K562 (cell line): ENCODE results near the gene TCF7. TPM values are rescaled to one million over a fixed set of nuclear protein-coding genes. Genes with fewer than 3 reads are reported as not detected.

Source experiments
- ATAC-seq: fragments of 200-7000 bp; cut with Tn5 transposase; 3 replicates; pipeline ENCODE4 v1.9.1; 2020; ENCODE audit warnings: moderate library complexity
- BruUV-seq: library from RNA; stranded (reverse); fragments of 400-500 nt; replicated peaks from 2 replicates; lab custom pipeline; 2021; lab: Mats Ljungman, UMichigan
- CTCF ChIA-PET: fragments of 300-600 bp; formaldehyde crosslinking; extraction: SDS; loops from one replicate; lab custom pipeline; 2021; ENCODE audit warnings: low intra/inter-chr PET ratio; lab: Yijun Ruan, JAX
- POLR2A ChIA-PET: fragments of 300-600, 350-650 bp; sonication (Branson Sonifier 250); formaldehyde crosslinking; extraction: SDS; loops from one replicate; lab custom pipeline; 2021; ENCODE audit warnings: antibody characterized with exemption, inconsistent platforms; lab: Yijun Ruan, JAX
- DNase-seq, 4 experiments: peaks; one replicate each; pipeline versions ENCODE4 v3.0.0 to v3.0.0-alpha.2; 2011 to 2018; ENCODE audit warnings: low spot score in 3 of 4, mixed read lengths in 3 of 4; ENCODE audit errors: extremely low read depth in 1 of 4
- FAIRE-seq: peaks from 2 replicates; lab custom pipeline; 2011; peaks lifted over from hg19 to GRCh38; lab: Jason Lieb, UNC
- H2AFZ ChIP-seq: 2 replicates; pipeline ENCODE4 v1.6.0; 2011; ENCODE audit warnings: low read depth, low read length, control low read depth, inconsistent platforms
- H3K27ac ChIP-seq: fragments of 200-600 bp; 3 replicates; pipeline ENCODE4 v1.8.0; 2011; ENCODE audit warnings: low read depth, mild to moderate bottlenecking, control low read depth, inconsistent platforms, low read length, moderate library complexity, mixed read lengths; ENCODE audit errors: extremely low read depth
- H3K27me3 ChIP-seq, 2 experiments: fragments of 300-600 bp in 1 of 2; 2 replicates in 1 of 2; 3 replicates in 1 of 2; pipeline versions ENCODE4 v1.6.0 to v1.8.0; 2011; ENCODE audit warnings: inconsistent platforms in 2 of 2, low read length in 2 of 2, mild to moderate bottlenecking in 1 of 2, mixed read lengths in 1 of 2, moderate library complexity in 1 of 2; ENCODE audit not compliant: control insufficient read depth in 2 of 2, insufficient read depth in 2 of 2
- H3K36me3 ChIP-seq: fragments of 300-600 bp; 3 replicates; pipeline ENCODE4 v1.8.0; 2011; ENCODE audit warnings: mild to moderate bottlenecking, low read length, inconsistent platforms; ENCODE audit not compliant: control insufficient read depth, insufficient read depth
- H3K4me1 ChIP-seq, 2 experiments: fragments of 200-600 bp in 1 of 2; replicated peaks in 1 of 2; 2 replicates in 1 of 2; 3 replicates in 1 of 2; pipeline versions ENCODE4 v1.5.1 to v1.8.0; 2011; ENCODE audit warnings: inconsistent platforms in 2 of 2, low read length in 2 of 2, mild to moderate bottlenecking in 1 of 2, mixed read lengths in 1 of 2, moderate library complexity in 1 of 2; ENCODE audit not compliant: control insufficient read depth in 2 of 2, insufficient read depth in 2 of 2
- H3K4me2 ChIP-seq: 2 replicates; pipeline ENCODE4 v1.6.1; 2011; ENCODE audit warnings: low read length, control low read depth, inconsistent platforms, mixed read lengths; ENCODE audit not compliant: insufficient read depth
- H3K4me3 ChIP-seq: fragments of 200-600 bp; sonication (generic), shearing (Covaris generic); 2 replicates; pipeline ENCODE4 v1.5.1; 2016; ENCODE audit warnings: control low read depth, inconsistent platforms
- H3K79me2 ChIP-seq: fragments of 200-600 bp; 3 replicates; pipeline ENCODE4 v1.8.0; 2011; ENCODE audit warnings: low read length, inconsistent platforms; ENCODE audit not compliant: control insufficient read depth, insufficient read depth
- H3K9ac ChIP-seq, 2 experiments: 2 replicates each; pipeline versions ENCODE4 v1.6.0 to v1.6.1; 2011; ENCODE audit warnings: low read depth in 2 of 2, low read length in 2 of 2, control low read depth in 1 of 2, inconsistent platforms in 1 of 2, mild to moderate bottlenecking in 1 of 2, mixed read lengths in 1 of 2; ENCODE audit not compliant: insufficient read depth in 1 of 2
- H3K9me1 ChIP-seq: one replicate; pipeline ENCODE4 v1.6.0; 2011; ENCODE audit warnings: inconsistent platforms, mild to moderate bottlenecking, low read length, moderate library complexity; ENCODE audit not compliant: control insufficient read depth, insufficient read depth
- H3K9me3 ChIP-seq: replicated peaks from 2 replicates; pipeline ENCODE4 v1.5.1; 2011; ENCODE audit warnings: low read depth, low read length, inconsistent platforms; ENCODE audit not compliant: control insufficient read depth, insufficient read depth
- H4K20me1 ChIP-seq: replicated peaks from 2 replicates; pipeline ENCODE4 v1.6.1; 2011; ENCODE audit warnings: low read length, inconsistent platforms, mixed read lengths; ENCODE audit not compliant: control insufficient read depth, insufficient read depth
- CREB3 ChIP-seq: fragments of 450-650 bp; conservative IDR thresholded peaks from 2 replicates; pipeline ENCODE4 v1.6.1; 2016; ENCODE audit warnings: missing genetic modification characterization, low read depth, mild to moderate bottlenecking, missing compliant biosample characterization, moderate library complexity
- ESRRA ChIP-seq: fragments of 450-650 bp; IDR thresholded peaks from 2 replicates; pipeline ENCODE4 v1.6.1; 2014; ENCODE audit warnings: low read depth, mild to moderate bottlenecking, moderate library complexity, borderline replicate concordance
- NFE2 ChIP-seq: IDR thresholded peaks from 2 replicates; pipeline ENCODE4 v1.6.1; 2014; ENCODE audit warnings: antibody characterized with exemption, low read depth
- SRSF1 ChIP-seq: fragments of 200-400 bp; formaldehyde crosslinking; IDR thresholded peaks from 2 replicates; pipeline ENCODE4 v1.6.1; 2017; ENCODE audit warnings: mild to moderate bottlenecking, low read depth, low read length, moderate library complexity
- SUPT5H ChIP-seq: fragments of 450-650 bp; IDR thresholded peaks from 2 replicates; pipeline ENCODE4 v1.6.1; 2016
- ZKSCAN8 ChIP-seq: fragments of 200-800 bp; sonication (Bioruptor generic); IDR thresholded peaks from 2 replicates; pipeline ENCODE4 v1.6.1; 2016; ENCODE audit warnings: missing genetic modification characterization, missing compliant biosample characterization
- WGBS: fragments of 100-300 bp; shearing (Covaris generic); methylation state at CpG from one replicate; pipeline ENCODE4 v1.1.6; 2016; ENCODE audit warnings: low coverage, mixed read lengths; ENCODE audit not compliant: insufficient coverage; ENCODE audit errors: missing lambda C conversion rate; 5-methylcytosine and 5-hydroxymethylcytosine counted together
- in situ Hi-C: fragments of 300-500 bp; cut with MboI; formaldehyde crosslinking; loops from 4 replicates; pipeline ENCODE4 v1.15.0; 2018; ENCODE audit warnings: inconsistent platforms, mixed read lengths
- intact Hi-C: fragments of 100-400 bp; cut with micrococcal nuclease; formaldehyde crosslinking; loops from 2 replicates; pipeline ENCODE4 v1.14.2; 2022
- polyA plus RNA-seq, 8 experiments: library from polyadenylated mRNA; depleted of rRNA in 4 of 8; stranded (reverse) in 5 of 8; unstranded in 3 of 8; fragments of >200 nt; fragmentation: Nextera tagmentation in 2 of 8; fragmentation: Illumina TruSeq in 1 of 8; extraction: Ambion mirVana in 2 of 8; extraction: Trizol in 1 of 8; gene quantifications; 2 replicates each; pipeline versions ENCODE4 v1.2.1 to v1.2.3, GENCODE V29; 2011 to 2014; ENCODE audit warnings: inconsistent platforms in 1 of 8, missing spikeins in 1 of 8
- total RNA-seq, 7 experiments: library from RNA; depleted of rRNA in 6 of 7; stranded (reverse); fragments of >200 nt in 6 of 7; fragmentation: Illumina TruSeq in 2 of 7; extraction: Trizol in 2 of 7; gene quantifications; 2 replicates each; pipeline versions ENCODE4 v1.2.1 to v1.2.3, GENCODE V29; 2011 to 2021; ENCODE audit warnings: low replicate concordance in 1 of 7

TCF7 gene
- total and polyA plus RNA-seq, 9 of the 15 experiments (the other 6 are each of a cell fraction or from before 2014, with no cell fraction given): 1.6 to 14.9 (median 4.2) TPM

GRCh38 chr5:134139377-134139851, 24.9 kb downstream of the TCF7 start (continued):
- TF ChIP-seq ZKSCAN8 (CRISPR knock-in tag): no peak
- TF ChIP-seq ESRRA: no peak
- TF ChIP-seq, all 486 proteins: peak for 0

- BruUV-seq: no TSS peak
- ATAC-seq (no peak), DNase-seq (no peak), FAIRE-seq (no peak)
- in situ Hi-C loops: no loop called here
- H3K9ac ChIP-seq: no peak overlapping the region
- no peak overlapping the region for H2AFZ ChIP-seq
- H3K9me1 ChIP-seq: peaks cover 5% of the 10 kb centered on the region
- no peaks in the 10 kb centered on the region for H3K9me3 ChIP-seq
- H3K27ac ChIP-seq: no peak overlapping the region
- peaks cover 24% of the 10 kb centered on the region for H3K79me2 ChIP-seq
- H3K27me3 ChIP-seq: no peaks in the 10 kb centered on the region
- H4K20me1 ChIP-seq: peaks cover 22% of the 10 kb centered on the region
- CTCF ChIA-PET: interaction anchor here (0.8 to 2.9 kb wide), 3 partner anchors 38 to 149 kb away, joined by 3 to 39 read pairs (median 4); no protein-coding TSS in a partner anchor
- H3K4me1 ChIP-seq: peaks cover 10 to 31% of the 10 kb centered on the region in 2 experiments; a peak in 4 of 5 replicates
- 90% methylated on average over 8 of the region's 8 CpGs for WGBS
- POLR2A ChIA-PET: interaction anchor here (0.7 to 2.6 kb wide), 10 partner anchors 10 to 106 kb away, joined by 3 to 11 read pairs (median 4); partner anchors contain the start of gene SKP1
- no peak for TF ChIP-seq SRSF1
- TF ChIP-seq NFE2: no peak
- TF ChIP-seq CREB3 (tag): no peak
- TF ChIP-seq SUPT5H: 0 out of 2 replicates have a peak, but pooled peaks have one; percentile 3
- TF ChIP-seq, all 486 proteins: peak for 1
- H3K4me3 ChIP-seq: no peak overlapping the region
- intact Hi-C loops: loop anchor here (1.0 kb wide), 2 partner anchors 38 to 101 kb away; no protein-coding TSS in a partner anchor
- no peak overlapping the region for H3K4me2 ChIP-seq
- peaks cover 78% of the 10 kb centered on the region; the same call in 2 of the 3 replicates for H3K36me3 ChIP-seq
Measured at GRCh38 chr5:134139891-134140469, 25.5 kb downstream of the TCF7 start.
